Uterus (tissue), 4 donors: ENCODE results near the gene PRKN. TPM values are rescaled to one million over a fixed set of nuclear protein-coding genes. Genes with fewer than 3 reads are reported as not detected.

Source experiments
- DNase-seq, 2 donors: peaks; one replicate each; pipeline ENCODE4 v3.0.0-alpha.2; 2019 to 2020
- H3K27ac ChIP-seq, 2 donors: fragments of 200-600 bp; sonication (generic); 1 replicate in 1 of 2; 2 replicates in 1 of 2; pipeline ENCODE4 v1.5.1; 2016 to 2018
- H3K27me3 ChIP-seq, 2 donors: fragments of 200-600 bp; sonication (generic); one replicate each; pipeline ENCODE4 v1.5.1; 2018 to 2019; ENCODE audit warnings: control low read depth in 1 of 2
- H3K36me3 ChIP-seq, 2 donors: fragments of 200-600 bp; sonication (generic); one replicate each; pipeline ENCODE4 v1.5.1; 2019; ENCODE audit warnings: control low read depth in 1 of 2
- H3K4me1 ChIP-seq, 2 donors: fragments of 200-600 bp; sonication (generic); one replicate each; pipeline ENCODE4 v1.5.1; 2018 to 2019; ENCODE audit warnings: control low read depth in 1 of 2
- H3K4me3 ChIP-seq, 2 donors: fragments of 200-600 bp; sonication (generic); 1 replicate in 1 of 2; 2 replicates in 1 of 2; pipeline ENCODE4 v1.5.1; 2018 to 2019; ENCODE audit warnings: mild to moderate bottlenecking in 1 of 2
- H3K9me3 ChIP-seq, 2 donors: fragments of 200-600 bp; sonication (generic); one replicate each; pipeline ENCODE4 v1.5.1; 2019; ENCODE audit warnings: control low read depth in 1 of 2
- POLR2A ChIP-seq, 2 donors: fragments of 450-650 bp; IDR thresholded peaks; one replicate each; pipeline ENCODE4 v1.6.1; 2016; ENCODE audit warnings: antibody characterized with exemption in 2 of 2, mild to moderate bottlenecking in 1 of 2, moderate library complexity in 1 of 2
- intact Hi-C: fragments of 100-400 bp; cut with DNase I; formaldehyde crosslinking; loops from one replicate; pipeline ENCODE4 v1.15.1; 2023; ENCODE audit warnings: low total_unique reads
- total RNA-seq, 4 donors: library from RNA; depleted of rRNA in 3 of 4; stranded (reverse); fragments of >200 nt in 3 of 4; gene quantifications; one replicate each; pipeline versions ENCODE4 v1.1.0 to v1.2.4, GENCODE V29; 2014 to 2023
- TF ChIP-seq, protein P1 (sequence below), 4 experiments: fragments of 200-600 bp in 2 of 4; fragments of 450-650 bp in 2 of 4; sonication (generic) in 2 of 4; IDR thresholded peaks; one replicate each; pipeline ENCODE4 v1.5.1; 2016 to 2019; ENCODE audit warnings: antibody characterized with exemption in 4 of 4, mild to moderate bottlenecking in 2 of 4, moderate library complexity in 1 of 4
- donor health status: DM: yes; HTN: yes; CAD: no.

Gene PRKN
- total RNA-seq, 4 donors from 2014 or later: 10.2 to 21.3 (median 13.1) TPM

DNA sequence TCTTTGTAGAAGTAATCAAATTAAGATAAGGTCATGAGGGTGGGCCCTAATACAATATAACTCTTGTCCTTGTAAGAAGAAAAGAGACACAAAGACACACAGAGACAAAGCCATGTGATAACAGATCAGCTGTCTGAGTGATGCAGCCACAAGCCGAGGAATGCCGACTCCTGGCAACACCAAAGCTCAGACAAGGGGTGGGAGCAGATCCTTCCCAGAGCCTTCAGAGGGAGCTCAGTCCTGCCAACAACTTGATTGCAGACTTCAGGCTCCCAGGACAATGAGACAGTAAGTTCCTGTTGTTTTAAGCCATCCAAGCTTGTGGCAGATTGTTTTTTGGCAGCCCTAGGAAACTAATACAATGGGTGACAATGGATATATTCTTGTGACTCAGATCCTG lies 1128.7 kb downstream of the PRKN start:
- Histone ChIP-seq H3K27me3 (no peaks in the 10 kb centered on the region), H3K4me1 (no peaks in the 10 kb centered on the region), H3K27ac (no peak overlapping the region), H3K4me3 (no peak overlapping the region), H3K9me3 (no peaks in the 10 kb centered on the region), H3K36me3 (no peaks in the 10 kb centered on the region)
- TF ChIP-seq, protein P1, sequence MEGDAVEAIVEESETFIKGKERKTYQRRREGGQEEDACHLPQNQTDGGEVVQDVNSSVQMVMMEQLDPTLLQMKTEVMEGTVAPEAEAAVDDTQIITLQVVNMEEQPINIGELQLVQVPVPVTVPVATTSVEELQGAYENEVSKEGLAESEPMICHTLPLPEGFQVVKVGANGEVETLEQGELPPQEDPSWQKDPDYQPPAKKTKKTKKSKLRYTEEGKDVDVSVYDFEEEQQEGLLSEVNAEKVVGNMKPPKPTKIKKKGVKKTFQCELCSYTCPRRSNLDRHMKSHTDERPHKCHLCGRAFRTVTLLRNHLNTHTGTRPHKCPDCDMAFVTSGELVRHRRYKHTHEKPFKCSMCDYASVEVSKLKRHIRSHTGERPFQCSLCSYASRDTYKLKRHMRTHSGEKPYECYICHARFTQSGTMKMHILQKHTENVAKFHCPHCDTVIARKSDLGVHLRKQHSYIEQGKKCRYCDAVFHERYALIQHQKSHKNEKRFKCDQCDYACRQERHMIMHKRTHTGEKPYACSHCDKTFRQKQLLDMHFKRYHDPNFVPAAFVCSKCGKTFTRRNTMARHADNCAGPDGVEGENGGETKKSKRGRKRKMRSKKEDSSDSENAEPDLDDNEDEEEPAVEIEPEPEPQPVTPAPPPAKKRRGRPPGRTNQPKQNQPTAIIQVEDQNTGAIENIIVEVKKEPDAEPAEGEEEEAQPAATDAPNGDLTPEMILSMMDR (IDR thresholded peaks at IDR 0.05): no peak
- TF ChIP-seq POLR2A (IDR thresholded peaks at IDR 0.05): no peak
- intact Hi-C loops: no loop called here
- DNase-seq: no peak

DNA sequence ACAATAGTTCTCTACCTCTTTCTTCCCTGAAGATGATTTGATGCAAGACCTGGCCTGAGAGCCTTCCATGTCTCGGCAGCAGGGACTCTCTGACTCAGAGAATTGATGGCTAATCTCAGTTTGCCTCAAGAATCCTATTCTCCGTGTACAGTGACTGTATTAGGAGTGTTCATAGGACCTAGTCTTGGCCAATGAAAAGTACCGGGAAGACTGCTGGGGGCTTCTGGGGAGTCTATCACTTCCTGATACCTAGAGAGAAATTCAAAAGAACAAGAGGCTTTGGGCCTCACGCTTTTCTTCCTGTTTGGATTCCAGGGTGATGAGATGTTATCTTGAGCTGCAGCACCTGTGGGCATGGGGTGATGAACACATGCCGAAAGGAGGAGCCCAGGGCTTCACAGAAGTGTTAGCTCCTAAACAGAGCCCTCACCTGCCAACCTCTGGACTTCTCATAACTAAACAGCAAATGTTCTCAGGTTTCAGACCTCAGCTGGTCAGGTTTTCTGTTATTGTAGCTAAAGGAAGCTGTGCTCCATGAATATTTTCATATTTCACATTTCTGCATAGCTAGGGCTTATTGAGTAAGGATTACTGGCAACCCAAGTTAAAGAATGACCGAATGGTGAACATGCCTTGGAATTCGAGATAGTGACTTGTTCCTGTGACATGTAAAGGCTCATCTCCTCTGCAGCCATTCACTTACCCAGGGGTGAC lies 1130.6 kb downstream of the PRKN start:
- DNase-seq: no peak
- intact Hi-C loops: no loop called here
- no peak overlapping the region for H3K27ac ChIP-seq
- no peak overlapping the region for H3K4me3 ChIP-seq
- no peaks in the 10 kb centered on the region for H3K9me3 ChIP-seq
- H3K27me3 ChIP-seq: no peaks in the 10 kb centered on the region
- TF ChIP-seq POLR2A (IDR thresholded peaks at IDR 0.05): no peak
- TF ChIP-seq, protein P1 (IDR thresholded peaks at IDR 0.05): no peak
- H3K4me1 ChIP-seq: no peaks in the 10 kb centered on the region
- H3K36me3 ChIP-seq: no peaks in the 10 kb centered on the region

DNA sequence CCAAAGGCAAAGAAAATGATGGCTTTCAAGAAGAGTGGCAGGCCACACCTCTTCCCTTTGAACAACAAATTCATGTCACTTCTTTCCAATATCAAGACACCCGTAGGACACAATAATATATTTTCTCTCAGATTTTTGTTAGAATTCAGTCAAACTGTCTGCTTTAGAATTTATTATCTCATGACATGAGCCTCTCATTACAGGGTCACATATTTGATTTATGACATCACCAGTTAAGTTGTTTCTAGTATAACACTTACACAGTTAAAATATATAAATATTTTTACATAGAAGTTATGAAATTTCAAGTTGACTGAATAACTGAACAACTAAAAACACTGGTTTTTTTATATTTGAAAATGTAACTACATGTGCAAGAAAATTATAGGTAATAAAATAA lies 1133.2 kb downstream of the PRKN start:
- no peak for TF ChIP-seq POLR2A (IDR thresholded peaks at IDR 0.05)
- TF ChIP-seq, protein P1 (IDR thresholded peaks at IDR 0.05): no peak
- H3K36me3 ChIP-seq: no peaks in the 10 kb centered on the region
- no peak overlapping the region for H3K27ac ChIP-seq
- no peak for DNase-seq
- no peaks in the 10 kb centered on the region for H3K4me1 ChIP-seq
- no peaks in the 10 kb centered on the region for H3K9me3 ChIP-seq
- no peak overlapping the region for H3K4me3 ChIP-seq
- H3K27me3 ChIP-seq: no peaks in the 10 kb centered on the region
- intact Hi-C loops: no loop called here

DNA sequence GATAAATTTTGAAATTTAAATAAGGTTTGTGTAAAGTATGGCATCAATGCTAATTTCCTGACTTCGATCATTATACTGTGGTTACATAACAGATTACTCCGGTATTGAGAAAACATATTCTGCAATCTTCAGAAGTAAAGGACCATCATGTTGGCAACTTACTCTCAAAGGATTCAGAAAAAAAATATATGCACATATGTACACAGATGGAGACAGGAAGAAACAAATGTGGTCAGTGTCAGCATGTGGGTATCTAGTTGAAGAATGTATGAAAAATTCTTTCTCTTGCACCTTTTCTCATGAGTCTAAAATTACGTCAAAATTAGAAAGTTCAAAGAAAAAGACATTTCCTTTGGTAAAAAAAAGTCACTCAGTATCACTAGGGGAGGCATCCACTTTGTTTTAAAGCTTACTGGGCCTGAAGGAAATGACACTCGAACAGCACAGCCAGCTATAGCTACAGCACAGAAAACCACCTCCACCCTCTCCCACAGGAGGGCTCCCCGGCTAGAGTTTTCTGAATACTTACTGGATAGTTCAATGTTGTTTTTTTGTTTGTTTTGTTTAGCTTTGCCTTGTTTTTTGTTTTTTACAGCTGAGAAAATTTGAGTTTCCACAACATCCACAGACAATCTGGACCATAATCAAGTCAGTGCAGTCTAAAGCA lies 1136.5 kb downstream of the PRKN start:
- Histone ChIP-seq H3K27ac (no peak overlapping the region), H3K36me3 (no peaks in the 10 kb centered on the region), H3K27me3 (no peaks in the 10 kb centered on the region), H3K9me3 (no peaks in the 10 kb centered on the region), H3K4me1 (no peaks in the 10 kb centered on the region), H3K4me3 (no peak overlapping the region)
- intact Hi-C loops: no loop called here
- TF ChIP-seq, protein P1 (IDR thresholded peaks at IDR 0.05): no peak
- TF ChIP-seq POLR2A (IDR thresholded peaks at IDR 0.05): no peak
- DNase-seq: no peak

GRCh38 chr6:161586887-161587286 lies 1140.7 kb downstream of the PRKN start:
- Histone ChIP-seq H3K36me3 (no peaks in the 10 kb centered on the region), H3K27ac (no peak overlapping the region), H3K4me3 (no peak overlapping the region), H3K9me3 (no peaks in the 10 kb centered on the region), H3K4me1 (no peaks in the 10 kb centered on the region), H3K27me3 (no peaks in the 10 kb centered on the region)
- intact Hi-C loops: no loop called here
- DNase-seq: no peak
- TF ChIP-seq, protein P1 (IDR thresholded peaks at IDR 0.05): no peak
- TF ChIP-seq POLR2A (IDR thresholded peaks at IDR 0.05): no peak
